Measurements from ENCODE around the gene HAX1. TPM values are rescaled to one million over a fixed set of nuclear protein-coding genes. Genes with fewer than 3 reads are reported as not detected.

Gene HAX1
- total RNA-seq, 4 donors from 2014 or later: 52.0 to 104 (median 94.5) TPM

- intact Hi-C loops (cut with DNase I): no loop called here
- DNase-seq: no peak
- no peaks in the 10 kb centered on the region for H3K36me3 ChIP-seq
- no peaks in the 10 kb centered on the region for H3K9me3 ChIP-seq
- H3K4me3 ChIP-seq (replicated peaks in 1 of 3): no peak overlapping the region
- TF ChIP-seq POLR2A (IDR thresholded peaks at IDR 0.05) (no peak), CTCF (IDR thresholded peaks at IDR 0.05) (no peak)
- no peak overlapping the region for H3K27ac ChIP-seq
- WGBS, 2 donors: 73 to 91% methylated on average over 2 to 7 of the region's 7 CpGs
- no peaks in the 10 kb centered on the region for H3K27me3 ChIP-seq
- peaks cover 26 to 27% of the 10 kb centered on the region in 2 donors for H3K4me1 ChIP-seq
Measured at GRCh38 chr1:154323493-154323892, 51.1 kb downstream of the HAX1 start.

- Histone ChIP-seq H3K27ac (no peak overlapping the region), H3K4me1 (peaks cover 31 to 32% of the 10 kb centered on the region in 2 donors), H3K27me3 (no peaks in the 10 kb centered on the region), H3K9me3 (no peaks in the 10 kb centered on the region), H3K36me3 (no peaks in the 10 kb centered on the region), H3K4me3 (replicated peaks in 1 of 3) (no peak overlapping the region)
- no peak for TF ChIP-seq POLR2A (IDR thresholded peaks at IDR 0.05)
- no peak for TF ChIP-seq CTCF (IDR thresholded peaks at IDR 0.05)
- intact Hi-C loops (cut with DNase I): no loop called here
- 67 to 78% methylated on average over 1 of the region's 2 CpGs for WGBS, 2 donors
- no peak for DNase-seq
Measured at GRCh38 chr1:154324241-154324640, 51.8 kb downstream of the HAX1 start.

- Histone ChIP-seq H3K4me1 (peaks cover 31 to 33% of the 10 kb centered on the region in 2 donors), H3K36me3 (no peaks in the 10 kb centered on the region), H3K27ac (peak within 1 kb of the TSS; percentile 60 to 85 (median 83)), H3K4me3 (replicated peaks in 1 of 3) (peak within 1 kb of the TSS in 2 of 3 donors; percentile 71 to 88), H3K9me3 (no peaks in the 10 kb centered on the region), H3K27me3 (no peaks in the 10 kb centered on the region)
- DNase-seq: peak; percentile 64 to 79
- intact Hi-C loops (cut with DNase I): no loop called here
- 1% methylated on average over 38 to 51 of the region's 56 CpGs for WGBS, 2 donors
- peak; percentile 71 to 93 (median 88) for TF ChIP-seq CTCF (IDR thresholded peaks at IDR 0.05)
- peak in 1 of 2 donors; percentile 14 for TF ChIP-seq POLR2A (IDR thresholded peaks at IDR 0.05)
Measured at GRCh38 chr1:154324669-154325582, 52.5 kb downstream of the HAX1 start, which contains the start of gene ATP8B2. TSS of gene ATP8B2 (plus strand) at chr1:154325525. CDS start at chr1:154328142, 2,617 bp downstream.

Small RNA genes within 50 kb of the gene (small RNA-seq; reads per million reads assigned to genes)
- gene RF00273 (not detected), gene RNU6-121P (not detected), gene RNU6-239P (not detected), gene SNORA58B (not detected)

Other genes starting within 250 kb of the HAX1 start
- under 1 TPM in 3 of 4 donors, not detected in 1; 0.13 to 0.38 (median 0.22) TPM for gene NUP210L, start 117.6 kb upstream of the HAX1 start, total RNA-seq
- 100 to 1,000 TPM; 227 to 352 (median 298) TPM for gene TPM3, start 80.5 kb upstream of the HAX1 start, total RNA-seq
- gene CFAP141, start 66.3 kb upstream of the HAX1 start, total RNA-seq: not detected
- gene UBAP2L, start 51.7 kb upstream of the HAX1 start, total RNA-seq: 100 to 1,000 TPM in 2 of 4 donors, 10 to 100 TPM in 2; 57.8 to 102 (median 88.8) TPM
- not detected for gene AQP10, start 48.5 kb downstream of the HAX1 start, total RNA-seq
- 100 to 1,000 TPM in 1 of 4 donors, 10 to 100 TPM in 3; 61.6 to 106 (median 76.4) TPM for gene ATP8B2, start 52.9 kb downstream of the HAX1 start, total RNA-seq
- 10 to 100 TPM in 1 of 4 donors, 1 to 10 TPM in 3; 4.4 to 15.3 (median 7.4) TPM for gene IL6R, start 132.7 kb downstream of the HAX1 start, total RNA-seq
- gene TDRD10, start 229.6 kb downstream of the HAX1 start, total RNA-seq: 1 to 10 TPM; 5.6 to 9.9 (median 7.3) TPM
- 10 to 100 TPM; 35.8 to 56.0 (median 43.0) TPM for gene SHE, start 229.8 kb downstream of the HAX1 start, total RNA-seq